HUES64 (cell line): ENCODE measurements around the gene KCMF1.

Source experiments
- H3K27ac ChIP-seq: 2 replicates; pipeline ENCODE4 v1.7.0; 2013; ENCODE audit warnings: low read depth, low read length, inconsistent platforms
- H3K27me3 ChIP-seq: 2 replicates; pipeline ENCODE4 v1.6.1; 2013; ENCODE audit warnings: mild to moderate bottlenecking, low read length; ENCODE audit not compliant: insufficient read depth
- H3K36me3 ChIP-seq: 2 replicates; pipeline ENCODE4 v1.6.1; 2013; ENCODE audit warnings: mild to moderate bottlenecking, low read length; ENCODE audit not compliant: insufficient read depth
- H3K4me1 ChIP-seq: 2 replicates; pipeline ENCODE4 v1.6.1; 2013; ENCODE audit warnings: mild to moderate bottlenecking, low read length, moderate library complexity; ENCODE audit not compliant: insufficient read depth
- H3K4me3 ChIP-seq: 2 replicates; pipeline ENCODE4 v1.5.1; 2013; ENCODE audit warnings: mild to moderate bottlenecking, low read length, moderate library complexity
- H3K9ac ChIP-seq: 2 replicates; pipeline ENCODE4 v1.6.1; 2013; ENCODE audit warnings: mild to moderate bottlenecking, low read depth, low read length
- H3K9me3 ChIP-seq: 2 replicates; pipeline ENCODE4 v1.6.1; 2013; ENCODE audit warnings: low read depth, low read length; ENCODE audit not compliant: insufficient read depth
- WGBS: fragments of 150-250, 120-280 bp; methylation state at CpG from one replicate; pipeline ENCODE4 v1.1.7; 2013; ENCODE audit warnings: missing lambda C conversion rate; 5-methylcytosine and 5-hydroxymethylcytosine counted together

Gene KCMF1

GRCh38 chr2:85034158-85034557 is 63.2 kb downstream of the KCMF1 start:
- Histone ChIP-seq H3K36me3 (peaks cover 78% of the 10 kb centered on the region), H3K4me1 (peaks cover 5% of the 10 kb centered on the region; the same call in 1 of the 2 replicates), H3K9me3 (no peaks in the 10 kb centered on the region), H3K9ac (no peak overlapping the region), H3K27ac (no peak overlapping the region), H3K27me3 (no peaks in the 10 kb centered on the region), H3K4me3 (no peak overlapping the region)
- WGBS, result 95% methylated on average over 2 of the region's 2 CpGs

GRCh38 chr2:85037622-85038021 is 66.7 kb downstream of the KCMF1 start:
- Histone ChIP-seq H3K36me3 (peaks cover 83% of the 10 kb centered on the region), H3K27ac (no peak overlapping the region)
- WGBS, result 95% methylated on average over 6 of the region's 7 CpGs

GRCh38 chr2:85042330-85042729 is 71.4 kb downstream of the KCMF1 start:
- Histone ChIP-seq H3K27ac (no peak overlapping the region), H3K9me3 (no peaks in the 10 kb centered on the region), H3K9ac (no peak overlapping the region), H3K27me3 (no peaks in the 10 kb centered on the region), H3K4me3 (no peak overlapping the region), H3K36me3 (peaks cover 91% of the 10 kb centered on the region), H3K4me1 (no peaks in the 10 kb centered on the region)
- 99% methylated on average over 4 of the region's 4 CpGs for WGBS

More at GRCh38 chr2:85037622-85038021, 66.7 kb downstream of the KCMF1 start:
- Histone ChIP-seq H3K27me3 (no peaks in the 10 kb centered on the region), H3K9ac (no peak overlapping the region), H3K4me1 (peaks cover 5% of the 10 kb centered on the region; the same call in 1 of the 2 replicates), H3K4me3 (no peak overlapping the region), H3K9me3 (no peaks in the 10 kb centered on the region)

- Histone ChIP-seq H3K4me1 (peaks cover 5% of the 10 kb centered on the region; the same call in 1 of the 2 replicates), H3K27ac (no peak overlapping the region), H3K27me3 (no peaks in the 10 kb centered on the region), H3K9me3 (no peaks in the 10 kb centered on the region), H3K36me3 (peaks cover 92% of the 10 kb centered on the region), H3K4me3 (no peak overlapping the region), H3K9ac (no peak overlapping the region)
- WGBS, result 98% methylated on average over 3 of the region's 3 CpGs
These were observed 77.6 kb downstream of the KCMF1 start for GRCh38 chr2:85048534-85048933.

GRCh38 chr2:85049236-85049635 is 78.3 kb downstream of the KCMF1 start:
- Histone ChIP-seq H3K36me3 (peaks cover 92% of the 10 kb centered on the region), H3K27me3 (no peaks in the 10 kb centered on the region), H3K4me3 (no peak overlapping the region), H3K9me3 (no peaks in the 10 kb centered on the region), H3K4me1 (peaks cover 12% of the 10 kb centered on the region; the same call in 1 of the 2 replicates), H3K9ac (no peak overlapping the region), H3K27ac (no peak overlapping the region)
- WGBS, result 95% methylated on average over 10 of the region's 10 CpGs

- Histone ChIP-seq H3K27ac (no peak overlapping the region), H3K9me3 (no peaks in the 10 kb centered on the region), H3K27me3 (no peaks in the 10 kb centered on the region), H3K36me3 (peaks cover 63% of the 10 kb centered on the region), H3K4me3 (no peak overlapping the region), H3K9ac (peak overlapping the region; percentile 6; the same call in 1 of the 2 replicates), H3K4me1 (peaks cover 33% of the 10 kb centered on the region; the same call in 1 of the 2 replicates)
- 75% methylated on average over 6 of the region's 6 CpGs for WGBS
These were observed 82.8 kb downstream of the KCMF1 start for GRCh38 chr2:85053802-85054201.

GRCh38 chr2:85057226-85057962 is 86.4 kb downstream of the KCMF1 start:
- Histone ChIP-seq H3K4me3 (no peak overlapping the region), H3K9me3 (no peaks in the 10 kb centered on the region), H3K4me1 (peaks cover 33% of the 10 kb centered on the region; the same call in 1 of the 2 replicates), H3K36me3 (peaks cover 30% of the 10 kb centered on the region), H3K9ac (no peak overlapping the region), H3K27ac (peak overlapping the region; percentile 4; the same call in 1 of the 2 replicates), H3K27me3 (no peaks in the 10 kb centered on the region)
- WGBS, result 88% methylated on average over 14 of the region's 15 CpGs

GRCh38 chr2:85061896-85062295 is 90.9 kb downstream of the KCMF1 start:
- peaks cover 24% of the 10 kb centered on the region; the same call in 1 of the 2 replicates for H3K4me1 ChIP-seq
- WGBS, result 92% methylated on average over 2 of the region's 2 CpGs
- no peaks in the 10 kb centered on the region for H3K36me3 ChIP-seq
- no peaks in the 10 kb centered on the region for H3K9me3 ChIP-seq
- peaks cover 10% of the 10 kb centered on the region; the same call in 1 of the 2 replicates for H3K27me3 ChIP-seq
- no peak overlapping the region for H3K4me3 ChIP-seq
- H3K27ac ChIP-seq, result no peak overlapping the region
- H3K9ac ChIP-seq, result no peak overlapping the region

GRCh38 chr2:85062565-85062964 is 91.6 kb downstream of the KCMF1 start:
- H3K36me3 ChIP-seq, result no peaks in the 10 kb centered on the region
- WGBS, result 94% methylated on average over 6 of the region's 6 CpGs
- H3K4me1 ChIP-seq, result peaks cover 17% of the 10 kb centered on the region; the same call in 1 of the 2 replicates
- no peak overlapping the region for H3K27ac ChIP-seq
- no peak overlapping the region for H3K9ac ChIP-seq
- H3K4me3 ChIP-seq, result no peak overlapping the region
- no peaks in the 10 kb centered on the region for H3K9me3 ChIP-seq
- peaks cover 10% of the 10 kb centered on the region; the same call in 1 of the 2 replicates for H3K27me3 ChIP-seq

- H3K4me3 ChIP-seq, result no peak overlapping the region
- H3K27ac ChIP-seq, result no peak overlapping the region
- H3K36me3 ChIP-seq, result no peaks in the 10 kb centered on the region
- peaks cover 10% of the 10 kb centered on the region; the same call in 1 of the 2 replicates for H3K27me3 ChIP-seq
- H3K9me3 ChIP-seq, result no peaks in the 10 kb centered on the region
- no peak overlapping the region for H3K9ac ChIP-seq
- peaks cover 15% of the 10 kb centered on the region; the same call in 1 of the 2 replicates for H3K4me1 ChIP-seq
- WGBS, result 98% methylated on average over 5 of the region's 5 CpGs
These were observed 93.1 kb downstream of the KCMF1 start for GRCh38 chr2:85063981-85064599.

- 59% methylated on average over 14 of the region's 14 CpGs for WGBS
- H3K27ac ChIP-seq, result peak overlapping the region; percentile 4; the same call in 1 of the 2 replicates
- H3K9me3 ChIP-seq, result no peaks in the 10 kb centered on the region
- peaks cover 15% of the 10 kb centered on the region; the same call in 1 of the 2 replicates for H3K4me1 ChIP-seq
- no peak overlapping the region for H3K4me3 ChIP-seq
- H3K27me3 ChIP-seq, result peaks cover 10% of the 10 kb centered on the region; the same call in 1 of the 2 replicates
- H3K36me3 ChIP-seq, result no peaks in the 10 kb centered on the region
- no peak overlapping the region for H3K9ac ChIP-seq
These were observed 94.1 kb downstream of the KCMF1 start for GRCh38 chr2:85064927-85065577.
